GM19351 (cell line): ENCODE results near the gene NECTIN1.

Experiments
- ATAC-seq: cut with Tn5 transposase; IDR thresholded peaks from one replicate; pipeline ENCODE4 v1.9.1; 2021; ENCODE audit warnings: mild to moderate bottlenecking, moderate library complexity; ENCODE audit not compliant: unreplicated experiment

The NECTIN1 gene

GRCh38 chr11:119594639-119595249 lies 134.3 kb downstream of the NECTIN1 start:
- no peak for ATAC-seq

GRCh38 chr11:119593346-119593745 lies 135.7 kb downstream of the NECTIN1 start:
- no peak for ATAC-seq

- no peak for ATAC-seq
Observed at GRCh38 chr11:119592642-119593041, 136.4 kb downstream of the NECTIN1 start.

GRCh38 chr11:119591836-119592310 lies 137.1 kb downstream of the NECTIN1 start:
- ATAC-seq: no peak

GRCh38 chr11:119590651-119591351 lies 138.2 kb downstream of the NECTIN1 start:
- no peak for ATAC-seq

GRCh38 chr11:119589001-119589400 lies 140.0 kb downstream of the NECTIN1 start:
- no peak for ATAC-seq
